ENCODE results near the gene ASB18. TPM values are rescaled to one million over a fixed set of nuclear protein-coding genes. Genes with fewer than 3 reads are reported as not detected.
A peak's percentile ranks its signal among the peaks of the same experiment; 100 is the strongest.

The ASB18 gene
- polyA plus RNA-seq, 10 donors = 2.9 to 12.9 (median 5.6) TPM

DNA sequence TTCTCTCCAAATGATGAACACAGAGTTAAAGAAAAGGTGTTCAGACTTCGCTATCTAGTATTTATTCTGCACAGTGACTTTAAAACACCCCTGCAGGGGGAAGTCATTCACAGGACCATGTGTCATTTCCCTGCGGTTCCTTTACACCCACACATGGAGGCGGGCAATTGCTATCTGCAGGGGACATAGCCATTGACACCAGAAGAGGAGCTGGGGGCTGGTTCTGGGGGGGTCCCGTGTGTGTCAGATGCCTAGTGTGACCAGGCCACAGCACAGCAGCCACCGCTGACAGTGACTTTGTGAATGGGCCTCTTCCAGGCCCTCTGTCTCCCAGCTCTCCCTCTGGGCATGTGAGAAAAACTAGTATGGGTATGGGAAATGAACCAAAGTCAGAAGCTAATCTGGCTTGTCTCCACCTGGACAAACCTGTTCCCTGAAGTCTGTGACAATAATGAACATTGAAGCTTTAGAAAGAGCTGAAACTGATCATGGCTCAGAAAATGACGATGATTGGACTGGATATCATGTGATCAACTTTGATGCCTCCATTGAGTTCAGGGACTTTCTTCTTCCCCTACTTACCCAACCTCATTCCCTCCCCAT lies 88.6 kb downstream of the ASB18 start:
- DNase-seq = no peak

DNA sequence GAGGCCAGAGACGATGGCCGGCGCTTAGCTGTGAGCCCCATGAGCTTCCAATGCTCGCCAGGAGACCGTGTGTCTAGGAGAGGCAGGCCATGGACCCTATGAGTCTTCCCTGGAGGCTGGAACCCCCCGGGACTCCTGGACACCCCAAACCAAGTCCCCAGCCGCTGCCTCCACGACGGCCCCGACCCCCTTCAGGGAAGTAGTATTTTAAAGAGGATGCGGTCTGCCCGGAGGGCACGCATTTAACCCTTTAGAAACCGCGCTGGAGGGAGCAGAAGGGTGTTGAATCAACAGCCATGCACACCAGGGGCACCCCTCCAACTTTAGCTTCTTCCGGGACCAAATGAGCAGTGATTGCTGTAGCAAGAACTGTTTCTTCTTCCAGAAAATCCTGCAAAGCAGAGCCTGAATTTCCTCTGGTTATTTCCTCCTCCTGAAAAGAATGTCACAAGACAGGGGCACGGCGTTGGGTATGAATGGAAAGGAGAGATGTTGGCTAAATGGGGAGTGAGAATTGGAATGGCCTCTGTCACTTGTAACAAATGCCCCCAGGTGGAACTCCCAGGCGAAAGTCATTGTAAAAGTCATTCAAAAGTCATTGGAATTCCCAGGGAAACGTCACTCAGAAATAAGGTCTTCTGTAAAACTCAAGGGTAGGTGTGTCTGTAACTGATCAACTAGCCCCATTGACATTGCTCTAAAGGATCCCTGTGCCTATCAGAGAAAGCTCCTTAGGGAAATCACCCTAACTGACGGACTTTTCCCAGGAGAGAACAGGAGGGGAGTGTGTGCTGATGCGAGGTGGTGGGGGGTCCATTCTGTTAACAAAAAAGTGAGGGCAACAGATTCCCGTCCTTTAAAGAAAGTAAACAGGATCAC lies 90.2 kb downstream of the ASB18 start:
- DNase-seq = no peak

DNA sequence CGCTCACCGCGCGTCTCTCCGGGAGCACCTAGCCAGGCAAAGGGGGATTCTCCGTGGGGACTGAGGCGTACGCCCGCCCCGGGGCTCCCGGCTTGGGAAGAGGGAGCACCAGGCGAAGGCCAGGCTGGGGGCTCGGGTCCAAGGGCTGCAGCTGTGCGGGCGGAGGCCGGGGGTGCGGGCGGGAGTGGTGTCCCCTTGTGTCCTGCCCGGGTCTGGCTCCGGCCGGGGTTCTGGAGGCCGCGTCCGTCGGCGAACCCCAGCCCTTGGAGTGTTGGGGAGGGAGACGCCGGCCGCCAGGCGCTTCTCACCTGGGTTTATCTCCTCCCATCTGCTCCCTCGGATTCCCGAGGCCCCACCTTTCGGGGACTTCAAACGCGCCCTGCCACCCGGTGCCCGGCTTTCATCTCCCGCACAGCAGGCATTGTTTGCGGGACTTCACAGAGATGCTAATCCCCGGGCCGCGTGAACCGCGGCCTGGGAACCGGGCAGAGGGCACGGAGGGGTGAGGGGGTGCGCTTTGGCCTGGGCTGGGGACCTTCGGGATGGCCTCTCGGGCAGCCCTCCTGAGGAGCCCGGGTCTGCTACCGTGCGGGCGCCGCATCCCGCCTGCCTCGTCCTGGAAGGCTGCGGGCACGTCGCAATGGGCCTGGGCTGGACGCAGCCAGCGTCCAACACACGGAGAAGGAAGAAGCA lies 91.0 kb downstream of the ASB18 start:
- peak in 1 of 3 donors; percentile 9 for DNase-seq

DNA sequence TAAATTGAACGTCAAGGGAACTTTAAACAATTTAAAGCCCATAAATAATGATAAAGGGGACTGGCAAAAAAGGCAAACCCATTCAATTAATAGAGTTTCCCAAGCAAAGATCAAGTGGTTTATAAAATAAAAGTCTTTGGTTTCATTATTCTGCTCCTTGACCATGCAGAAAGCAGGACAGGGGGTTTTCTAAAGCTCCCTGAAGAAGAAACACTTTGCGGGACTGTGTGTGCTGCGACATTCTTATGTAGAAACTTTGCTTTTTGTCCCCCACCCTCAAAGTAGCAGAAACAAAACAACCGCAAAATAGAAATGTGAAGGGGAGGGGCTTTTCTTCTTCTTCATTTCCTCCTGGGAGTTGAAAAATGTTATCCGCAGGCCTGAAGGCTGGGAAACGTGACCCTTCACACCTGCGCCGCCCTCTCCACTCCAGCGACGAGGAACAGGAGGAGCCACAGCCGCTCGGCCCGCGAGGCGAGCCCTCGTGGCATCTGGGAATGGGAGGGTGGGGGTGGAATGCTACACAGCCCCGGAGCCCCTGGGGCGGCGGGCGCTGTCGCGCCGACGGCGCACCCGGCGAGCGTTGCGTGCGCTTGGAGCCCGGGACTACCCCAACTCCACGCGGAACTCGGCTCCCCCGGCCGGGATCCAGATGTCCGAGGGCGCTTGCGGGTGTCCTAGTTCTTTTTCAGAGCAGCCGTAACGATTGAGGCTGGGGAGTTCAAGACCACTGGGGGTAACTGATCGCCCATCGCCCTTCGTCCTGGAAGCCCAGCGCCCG lies 91.8 kb downstream of the ASB18 start:
- peak in 1 of 3 donors; percentile 18 for DNase-seq

DNA sequence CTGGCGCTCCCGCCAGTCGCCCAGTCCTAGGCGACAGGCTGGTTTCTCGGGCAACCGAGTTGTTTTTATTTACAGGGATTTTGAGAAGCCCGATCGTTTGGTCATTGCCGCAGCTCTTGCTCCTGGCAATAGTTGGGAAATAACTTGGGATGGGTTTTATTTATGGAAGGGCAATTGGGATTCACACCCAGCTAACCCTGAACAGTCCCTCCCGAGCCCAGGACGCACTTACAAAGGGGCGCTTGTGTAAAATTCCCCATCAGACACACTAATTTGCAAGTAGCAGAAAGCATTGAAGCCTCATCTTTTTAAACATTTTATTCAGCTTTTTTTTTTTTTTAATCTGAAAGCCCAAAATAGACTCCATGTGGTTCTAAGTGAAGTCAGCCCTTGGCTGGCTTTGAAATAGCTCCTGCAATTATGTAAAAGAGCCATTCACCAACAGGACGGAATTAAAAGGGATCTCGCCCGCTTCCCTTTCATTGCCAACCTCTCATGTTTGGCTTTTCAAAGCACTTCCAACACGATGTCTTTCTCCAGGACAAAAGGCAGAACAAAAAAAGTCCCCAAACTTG lies 92.4 kb downstream of the ASB18 start:
- DNase-seq = peak in 1 of 3 donors; percentile 43

DNA sequence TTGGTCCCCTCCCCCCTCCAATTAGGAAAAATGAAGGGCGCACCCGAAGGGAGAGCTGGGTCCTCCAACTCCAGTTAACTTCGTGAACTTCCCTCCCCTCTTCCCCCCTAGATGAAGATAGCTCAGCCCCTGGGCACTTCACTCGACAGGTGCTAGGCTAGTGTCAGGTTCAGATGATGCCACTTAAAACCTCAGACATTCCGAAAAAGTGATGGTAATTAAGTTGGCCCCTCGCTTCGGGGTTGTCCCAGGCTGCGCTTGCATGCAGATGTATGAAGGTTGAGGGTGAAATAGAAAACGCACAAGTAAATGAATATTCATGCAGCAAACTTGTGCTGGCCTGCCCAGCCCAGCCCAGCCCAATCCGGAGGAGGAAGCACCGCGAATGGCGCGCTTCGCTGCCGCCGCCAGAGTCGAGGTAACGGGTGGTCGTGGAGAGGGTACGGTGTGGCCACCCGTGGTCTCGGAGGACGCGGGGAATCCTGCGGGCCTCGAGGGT lies 93.0 kb downstream of the ASB18 start:
- DNase-seq = no peak

DNA sequence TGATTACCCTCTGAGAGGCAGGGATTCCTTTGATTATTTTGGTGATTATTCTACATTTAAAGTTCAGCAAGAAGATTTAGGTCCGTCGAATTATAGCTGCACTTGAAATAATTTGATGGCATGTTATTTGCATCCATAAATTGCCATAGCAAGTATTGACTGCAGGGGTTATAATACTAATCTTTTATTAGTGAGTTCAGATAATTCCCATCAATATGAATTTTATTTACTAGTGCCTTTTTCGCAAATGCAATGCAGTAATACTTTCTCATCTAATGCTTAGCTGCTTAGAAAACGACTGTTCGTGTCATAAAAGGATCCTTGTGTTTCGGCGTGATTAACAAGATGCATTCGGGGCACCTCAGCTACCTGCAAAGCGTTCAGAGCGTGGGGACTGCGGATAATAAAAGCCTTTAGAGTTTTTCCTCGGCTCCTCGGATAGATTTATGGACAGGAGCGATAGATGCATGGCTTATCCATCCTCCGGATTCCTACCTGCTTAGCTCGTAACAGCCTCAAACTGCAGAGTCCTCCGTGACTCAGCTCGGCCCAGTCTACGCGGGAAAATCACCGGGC lies 93.5 kb downstream of the ASB18 start:
- DNase-seq = peak in 1 of 3 donors; percentile 30

DNA sequence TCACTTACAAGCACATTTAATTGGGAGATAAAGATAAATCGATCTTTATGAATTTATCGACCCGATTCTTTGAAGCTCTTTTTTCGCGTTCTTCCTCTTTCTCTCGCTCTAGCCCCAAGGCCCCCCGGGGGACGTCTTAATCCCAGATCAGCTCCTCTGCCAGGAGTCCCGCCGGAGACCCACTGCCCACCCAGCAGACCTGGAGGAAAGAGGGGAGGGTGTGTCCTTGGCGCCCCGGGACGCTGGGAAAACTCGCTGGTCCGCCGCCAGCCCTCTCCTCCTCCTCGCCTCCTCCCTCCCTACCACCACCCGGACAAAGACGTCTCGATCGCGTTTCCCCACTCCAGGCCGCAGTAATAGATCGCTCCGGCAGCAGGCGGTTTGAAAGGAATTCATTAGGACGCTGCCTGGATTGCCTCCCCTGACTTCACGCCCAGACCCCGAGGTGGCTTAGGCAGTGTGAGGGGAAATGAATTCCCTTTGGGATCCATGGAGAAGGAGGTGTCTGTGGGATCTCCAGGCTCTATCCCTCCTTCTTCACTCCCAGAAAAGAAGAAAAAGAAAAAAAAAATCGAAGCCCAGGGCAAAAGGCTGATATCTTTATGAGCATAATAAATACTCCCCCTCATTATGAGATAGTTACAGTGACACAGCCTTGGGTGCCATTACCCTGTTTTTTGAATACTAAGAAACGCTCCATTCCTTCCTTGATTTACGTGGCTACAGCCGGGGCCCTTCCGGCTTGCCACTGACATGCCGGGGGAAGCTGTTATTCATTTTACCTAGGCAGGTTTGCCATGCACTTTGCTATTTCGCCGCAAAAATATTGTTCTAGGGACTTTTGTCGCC lies 94.2 kb downstream of the ASB18 start:
- DNase-seq = peak in 1 of 3 donors; percentile 32

DNA sequence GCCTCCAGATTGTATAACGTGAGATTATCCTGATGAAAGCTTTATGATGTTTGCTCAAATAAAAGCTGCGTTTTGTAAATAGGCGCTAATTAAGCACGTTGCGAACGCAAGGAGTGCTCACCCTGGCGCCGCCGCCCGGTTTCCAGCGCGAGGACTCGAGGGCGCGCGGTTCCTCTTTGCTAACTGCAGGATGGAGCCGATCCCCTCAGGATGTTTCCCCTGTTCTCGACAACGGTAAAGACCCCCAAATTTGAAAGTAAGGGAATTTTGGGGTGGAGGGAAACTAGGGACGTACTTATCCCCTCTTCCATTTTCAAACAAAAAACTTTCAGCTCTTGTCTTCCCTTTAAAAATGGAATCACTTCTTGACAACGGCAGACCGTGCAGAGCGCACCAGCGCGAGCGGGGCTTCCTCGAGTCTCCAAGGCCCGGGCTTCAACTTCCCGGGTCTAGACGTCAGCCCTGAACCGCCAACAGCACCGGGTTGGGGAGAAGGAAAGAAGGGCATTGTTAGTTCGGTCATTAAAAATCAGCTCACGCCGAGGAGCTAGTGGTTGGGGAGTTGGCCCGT lies 95.0 kb downstream of the ASB18 start:
- DNase-seq = peak in 1 of 3 donors; percentile 61

DNA sequence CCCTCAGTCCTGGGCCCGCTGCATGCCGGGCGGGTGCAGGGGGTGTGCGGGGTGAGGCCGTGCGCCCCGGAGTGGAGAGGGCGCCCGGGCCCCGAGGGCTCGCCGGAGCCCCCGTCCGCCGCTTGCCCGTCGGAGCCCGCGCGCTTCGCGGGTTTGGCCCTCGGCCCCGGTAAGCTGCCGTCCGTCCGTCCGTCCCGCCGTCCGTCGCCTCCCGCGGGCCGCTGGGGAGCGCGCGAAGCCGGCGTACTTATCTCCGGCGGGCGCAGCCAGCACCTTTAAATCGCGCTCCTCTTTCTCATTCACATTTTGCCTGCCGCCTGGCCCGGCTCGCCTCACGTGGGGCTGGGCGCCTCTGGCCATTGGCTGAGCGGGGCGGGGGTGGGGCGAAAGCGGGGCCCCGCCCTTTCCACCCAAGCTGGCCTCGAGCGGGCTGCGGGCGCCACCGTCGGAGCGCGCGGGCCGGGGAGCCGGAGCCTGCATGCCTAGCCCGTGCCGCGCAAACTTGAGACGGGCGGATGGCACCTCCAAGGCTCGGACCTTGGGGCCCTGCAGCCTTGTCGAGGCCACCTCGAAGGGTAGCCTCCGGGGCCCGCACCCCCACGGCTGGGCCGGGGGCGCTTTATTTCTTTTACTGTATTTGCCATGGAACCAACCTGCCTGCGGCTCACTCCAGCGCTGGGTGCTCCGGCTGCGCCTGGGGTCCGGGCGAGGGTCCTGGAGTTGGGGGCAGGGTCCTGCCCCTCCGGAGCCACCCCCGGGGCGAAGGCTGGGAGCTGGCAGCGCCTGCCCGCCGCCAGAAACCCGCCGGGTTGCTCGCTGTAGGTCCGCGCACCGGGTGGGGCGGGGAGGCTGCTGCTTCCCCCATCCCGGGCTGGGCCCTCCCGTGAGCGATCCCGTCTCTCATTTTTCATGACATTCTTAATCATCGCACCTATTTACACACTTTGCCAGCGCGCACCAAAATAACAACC lies 95.8 kb downstream of the ASB18 start, which contains the start of gene GBX2:
TSS of gene GBX2 (minus strand) at position 277 of the 971 bp plus-strand sequence. CDS start 415 bp downstream, outside the sequence.
- DNase-seq = peak; percentile 54 to 73 (median 60)

DNA sequence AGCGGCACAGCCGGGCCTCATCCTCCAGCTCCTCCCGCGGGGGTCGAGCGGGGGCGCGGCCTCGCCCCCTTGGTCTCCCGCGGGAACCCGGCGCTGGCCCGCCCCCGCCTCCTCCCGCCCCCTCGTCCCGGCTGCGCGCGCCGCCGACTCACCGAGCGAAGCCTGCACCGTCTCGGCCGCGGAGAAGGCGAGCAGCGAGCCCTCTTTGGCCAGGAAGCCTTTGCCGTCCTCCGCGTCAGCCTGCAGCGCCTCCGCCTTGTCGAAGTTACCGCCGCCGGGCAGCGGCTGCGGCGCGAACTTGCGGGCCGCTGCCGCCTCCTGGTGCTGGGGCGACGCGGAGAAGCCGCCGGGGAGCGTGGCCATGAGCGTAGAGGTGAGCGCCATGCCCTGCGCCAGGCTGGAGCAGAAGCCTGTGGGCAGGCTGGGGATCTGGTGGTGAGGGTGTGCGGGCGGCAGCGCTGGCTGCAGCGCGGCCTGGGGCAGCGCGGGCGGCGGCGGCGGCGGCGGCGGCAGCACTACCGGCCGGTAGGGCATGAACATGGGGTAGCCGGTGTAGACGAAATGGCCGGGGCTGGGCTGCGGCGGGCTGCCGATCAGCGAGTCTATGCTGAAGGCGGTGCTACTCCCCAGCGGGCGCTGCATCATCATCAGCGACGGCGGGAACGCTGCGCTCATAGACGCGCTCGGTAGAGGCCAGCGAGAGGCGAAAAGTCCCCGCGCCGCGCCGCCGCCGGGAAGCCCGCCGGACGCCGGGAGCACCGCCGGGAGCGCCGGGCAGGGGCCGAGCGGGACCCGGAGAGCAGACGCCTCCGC lies 96.7 kb downstream of the ASB18 start:
- peak in 1 of 3 donors; percentile 62 for DNase-seq

DNA sequence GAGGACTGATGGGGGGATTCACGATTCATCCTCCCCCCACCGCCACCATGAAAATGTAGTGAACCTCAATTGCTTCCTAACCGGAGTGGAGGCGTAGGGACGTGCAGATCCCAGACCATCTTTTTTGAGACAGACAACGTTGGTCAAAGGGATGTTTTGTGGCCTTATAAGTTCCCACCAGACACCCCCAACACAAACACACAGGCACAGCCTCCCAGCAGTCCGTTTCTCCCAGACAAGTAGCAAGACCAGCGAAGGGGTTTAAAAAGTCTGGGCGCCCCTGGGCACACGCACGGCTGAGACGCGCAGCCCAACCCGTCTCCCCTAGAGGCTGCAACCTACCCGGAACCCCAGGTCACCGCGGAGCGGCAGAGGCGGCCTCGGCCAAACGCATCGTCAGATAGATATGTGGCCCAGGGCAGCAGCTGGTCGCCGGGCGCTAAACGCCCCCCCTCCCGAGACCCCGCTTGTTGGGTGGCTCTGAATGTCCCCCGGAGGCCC lies 97.4 kb downstream of the ASB18 start:
- peak in 1 of 3 donors; percentile 42 for DNase-seq

DNA sequence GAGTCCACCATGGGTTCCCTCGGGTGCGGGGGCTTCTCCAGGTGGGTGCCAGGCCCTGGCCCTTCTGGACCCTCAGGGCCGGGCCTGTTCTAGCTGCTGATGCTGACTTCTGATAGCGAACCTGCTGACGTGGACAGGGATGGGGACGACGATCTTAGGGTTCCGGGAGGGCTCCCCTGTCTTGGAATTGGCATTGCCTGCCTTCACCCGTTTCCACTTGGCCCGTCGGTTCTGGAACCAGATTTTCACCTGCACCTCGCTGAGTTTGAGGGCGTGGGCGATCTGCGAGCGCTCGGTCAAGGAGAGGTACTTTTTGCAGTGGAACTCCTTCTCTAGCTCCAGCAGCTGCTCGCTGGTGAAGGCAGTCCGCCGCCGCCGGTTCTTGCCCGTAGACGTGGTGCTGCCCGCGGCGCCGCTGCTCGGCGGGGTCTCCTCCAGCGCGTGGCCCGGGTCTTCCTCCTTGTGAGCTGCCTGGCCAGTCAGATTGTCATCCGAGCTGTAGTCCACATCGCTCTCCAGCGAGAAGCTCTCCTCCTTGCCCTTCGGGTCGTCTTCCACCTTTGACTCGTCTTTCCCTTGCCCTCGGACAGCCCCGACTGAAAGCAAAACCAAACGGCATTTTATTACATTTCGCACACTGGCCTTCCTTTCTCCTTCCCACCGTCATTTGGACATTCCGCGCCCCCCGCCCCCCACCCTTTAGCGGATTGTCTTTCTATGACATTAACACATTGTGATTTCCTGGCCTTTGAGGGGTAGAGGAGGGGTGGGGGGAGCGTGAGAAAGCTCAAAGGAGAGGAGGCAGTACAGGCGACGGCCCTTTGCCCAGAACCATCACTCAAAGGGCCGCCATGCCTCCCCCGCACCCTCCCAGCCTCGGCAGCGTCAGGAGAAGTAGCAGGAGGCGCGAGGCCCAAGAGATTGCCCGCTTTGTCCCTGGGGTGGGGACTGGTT lies 98.1 kb downstream of the ASB18 start:
- peak in 1 of 3 donors; percentile 59 for DNase-seq

DNA sequence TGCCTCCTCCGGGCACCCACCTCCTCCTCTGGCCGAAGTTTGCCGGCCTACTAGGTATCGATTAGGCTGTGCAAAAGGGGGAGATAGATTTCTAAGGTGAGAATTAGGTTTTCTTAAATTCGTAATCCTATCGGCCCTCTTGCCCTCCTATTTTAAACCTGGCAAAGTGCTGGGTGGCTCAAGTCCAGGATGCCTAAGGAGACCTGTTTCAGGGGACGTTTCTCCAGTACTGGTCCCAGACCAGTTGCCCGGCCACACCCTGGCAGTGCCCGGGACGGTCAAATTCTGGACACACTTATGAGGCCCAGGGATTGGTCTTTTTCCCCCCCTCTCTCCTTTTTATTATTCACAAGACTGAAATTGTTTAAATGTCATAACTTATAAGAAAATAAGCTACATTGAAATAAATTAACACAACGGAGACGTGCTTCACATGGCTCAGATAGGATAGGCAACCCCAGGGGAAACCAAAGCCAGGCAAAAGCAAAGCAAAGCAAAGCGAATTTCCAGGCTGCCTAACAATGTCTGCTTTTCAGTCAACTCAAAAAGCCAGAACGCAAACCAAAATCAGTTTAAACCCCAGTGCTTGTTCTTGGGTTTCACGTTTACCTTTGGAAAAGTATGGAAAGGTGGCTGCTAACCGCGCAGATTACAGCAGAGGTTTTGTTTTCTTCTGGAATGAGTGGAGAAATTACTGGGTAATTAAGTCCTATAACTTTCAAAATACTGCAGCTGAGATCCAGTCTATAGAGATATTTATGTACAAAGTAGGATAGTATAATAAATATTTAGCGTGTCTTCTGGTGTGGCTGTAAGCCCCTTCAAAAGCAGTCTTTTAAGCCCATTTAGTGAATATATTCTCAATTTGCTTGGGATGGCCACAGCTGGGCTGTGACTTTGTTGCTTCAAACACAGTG lies 99.0 kb downstream of the ASB18 start:
- peak in 1 of 3 donors; percentile 31 for DNase-seq
